Neuron (in vitro differentiated cells): Measurements from ENCODE around the gene HDAC4.
A peak's percentile ranks its signal among the peaks of the same experiment; 100 is the strongest.

Experiments used
- H2AFZ ChIP-seq: one replicate; pipeline ENCODE4 v1.6.1; 2013; ENCODE audit warnings: low read depth, mild to moderate bottlenecking, inconsistent platforms, low read length, moderate library complexity
- H3K27me3 ChIP-seq: one replicate; pipeline ENCODE4 v1.6.1; 2013; ENCODE audit warnings: low read length; ENCODE audit not compliant: insufficient read depth
- H3K36me3 ChIP-seq: one replicate; pipeline ENCODE4 v1.6.1; 2013; ENCODE audit warnings: low read length; ENCODE audit not compliant: insufficient read depth
- H3K4me1 ChIP-seq: one replicate; pipeline ENCODE4 v1.6.1; 2013; ENCODE audit warnings: low read length; ENCODE audit not compliant: insufficient read depth
- H3K4me3 ChIP-seq: 2 replicates; pipeline ENCODE4 v1.5.1; 2013; ENCODE audit warnings: mild to moderate bottlenecking, low read length, moderate library complexity
- H3K9me3 ChIP-seq: one replicate; pipeline ENCODE4 v1.6.1; 2013; ENCODE audit warnings: low read length

The HDAC4 gene

GRCh38 chr2:239299218-239299939 is 101.4 kb downstream of the HDAC4 start:
- Histone ChIP-seq H3K4me1 (peaks cover 35% of the 10 kb centered on the region), H3K4me3 (no peak overlapping the region), H3K9me3 (no peaks in the 10 kb centered on the region), H3K36me3 (no peaks in the 10 kb centered on the region), H2AFZ (no peak overlapping the region), H3K27me3 (no peaks in the 10 kb centered on the region)

GRCh38 chr2:239298116-239298804 is 102.6 kb downstream of the HDAC4 start:
- Histone ChIP-seq H3K4me1 (peaks cover 32% of the 10 kb centered on the region), H3K36me3 (no peaks in the 10 kb centered on the region), H3K27me3 (no peaks in the 10 kb centered on the region), H3K4me3 (no peak overlapping the region), H2AFZ (no peak overlapping the region), H3K9me3 (no peaks in the 10 kb centered on the region)

- no peaks in the 10 kb centered on the region for H3K27me3 ChIP-seq
- H3K4me1 ChIP-seq: peaks cover 37% of the 10 kb centered on the region
- no peak overlapping the region for H2AFZ ChIP-seq
- no peaks in the 10 kb centered on the region for H3K36me3 ChIP-seq
- no peaks in the 10 kb centered on the region for H3K9me3 ChIP-seq
- no peak overlapping the region for H3K4me3 ChIP-seq
These were observed 103.4 kb downstream of the HDAC4 start for GRCh38 chr2:239297142-239298004.

GRCh38 chr2:239296020-239296932 is 104.5 kb downstream of the HDAC4 start:
- Histone ChIP-seq H3K4me3 (no peak overlapping the region), H3K27me3 (no peaks in the 10 kb centered on the region), H3K9me3 (no peaks in the 10 kb centered on the region), H3K36me3 (no peaks in the 10 kb centered on the region), H2AFZ (no peak overlapping the region), H3K4me1 (peaks cover 45% of the 10 kb centered on the region)

- Histone ChIP-seq H2AFZ (no peak overlapping the region), H3K27me3 (no peaks in the 10 kb centered on the region), H3K9me3 (no peaks in the 10 kb centered on the region), H3K4me1 (peaks cover 53% of the 10 kb centered on the region), H3K4me3 (no peak overlapping the region), H3K36me3 (no peaks in the 10 kb centered on the region)
These were observed 105.3 kb downstream of the HDAC4 start for GRCh38 chr2:239295377-239296019.

GRCh38 chr2:239294571-239295054 is 106.2 kb downstream of the HDAC4 start:
- Histone ChIP-seq H3K4me3 (no peak overlapping the region), H3K4me1 (peaks cover 55% of the 10 kb centered on the region), H3K36me3 (no peaks in the 10 kb centered on the region)

GRCh38 chr2:239293775-239294430 is 106.9 kb downstream of the HDAC4 start:
- H3K4me1 ChIP-seq: peaks cover 62% of the 10 kb centered on the region
- no peak overlapping the region for H3K4me3 ChIP-seq
- no peaks in the 10 kb centered on the region for H3K27me3 ChIP-seq
- H3K9me3 ChIP-seq: no peaks in the 10 kb centered on the region
- H2AFZ ChIP-seq: no peak overlapping the region
- H3K36me3 ChIP-seq: no peaks in the 10 kb centered on the region

More at GRCh38 chr2:239294571-239295054, 106.2 kb downstream of the HDAC4 start:
- Histone ChIP-seq H3K9me3 (no peaks in the 10 kb centered on the region), H2AFZ (no peak overlapping the region), H3K27me3 (no peaks in the 10 kb centered on the region)

- Histone ChIP-seq H3K4me1 (peaks cover 69% of the 10 kb centered on the region), H2AFZ (no peak overlapping the region), H3K9me3 (no peaks in the 10 kb centered on the region), H3K27me3 (no peaks in the 10 kb centered on the region), H3K4me3 (no peak overlapping the region), H3K36me3 (no peaks in the 10 kb centered on the region)
These were observed 107.7 kb downstream of the HDAC4 start for GRCh38 chr2:239292959-239293774.

- Histone ChIP-seq H3K36me3 (no peaks in the 10 kb centered on the region), H3K9me3 (no peaks in the 10 kb centered on the region), H2AFZ (no peak overlapping the region), H3K4me1 (peaks cover 71% of the 10 kb centered on the region), H3K27me3 (no peaks in the 10 kb centered on the region), H3K4me3 (no peak overlapping the region)
These were observed 108.3 kb downstream of the HDAC4 start for GRCh38 chr2:239292531-239292930.

GRCh38 chr2:239291475-239292350 is 109.1 kb downstream of the HDAC4 start:
- Histone ChIP-seq H3K27me3 (no peaks in the 10 kb centered on the region), H3K4me3 (no peak overlapping the region), H3K9me3 (no peaks in the 10 kb centered on the region), H3K36me3 (no peaks in the 10 kb centered on the region), H2AFZ (peak overlapping the region; percentile 11), H3K4me1 (peaks cover 65% of the 10 kb centered on the region)
